IPS DF 19.7 (cell line): ENCODE data around the gene CKLF.
A peak's percentile ranks its signal among the peaks of the same experiment; 100 is the strongest.
"Not testable (repeated sequence)": the region's sequence is repeated elsewhere in the genome, so short reads cannot be mapped to it uniquely, and the experiment has no call there.

Experiments used
- DNase-seq: peaks from one replicate; pipeline ENCODE4 v3.0.0-alpha.2; 2013; ENCODE audit warnings: low read depth, low spot score

CKLF gene

GRCh38 chr16:66596986-66597848 is 44.8 kb downstream of the CKLF start:
- DNase-seq, result no peak

DNA sequence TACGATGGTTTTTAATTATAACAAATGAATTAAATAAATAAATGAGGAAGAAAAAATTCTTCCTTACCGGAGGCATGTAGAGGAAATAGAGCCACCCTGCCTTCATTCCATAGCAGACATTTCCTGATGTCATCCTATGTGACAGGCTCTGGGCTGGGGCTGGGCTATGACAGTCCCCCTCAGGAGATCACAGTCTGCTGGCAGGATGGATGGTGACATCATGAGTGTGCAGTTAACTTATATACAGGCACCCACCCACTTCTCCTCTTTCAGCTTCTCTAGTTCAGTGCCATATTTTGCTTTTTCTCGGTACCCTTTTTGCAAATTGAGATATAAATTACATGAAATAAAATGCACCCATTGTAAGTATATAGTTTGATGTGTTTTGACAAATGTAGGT is 45.7 kb downstream of the CKLF start:
- no peak for DNase-seq

DNA sequence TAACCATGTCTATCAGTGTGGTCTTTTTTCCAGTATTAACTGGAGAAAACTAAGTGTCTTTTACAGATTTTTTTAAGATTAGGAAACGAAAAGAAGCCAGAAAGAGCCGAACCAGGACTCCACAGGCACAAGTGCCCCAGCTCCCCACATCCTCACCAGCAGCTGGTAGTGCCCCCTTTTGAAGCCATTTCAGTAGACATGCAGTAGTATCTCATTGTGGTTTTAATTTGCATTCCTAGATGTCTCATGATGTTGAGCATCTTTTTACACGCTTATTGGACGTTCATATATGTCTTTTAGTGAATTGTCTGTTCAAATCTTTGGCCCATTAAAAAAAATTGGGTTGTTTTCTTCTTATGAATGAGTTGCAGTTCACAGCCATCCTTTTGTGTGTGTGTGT is 47.4 kb downstream of the CKLF start:
- DNase-seq, result no peak

- DNase-seq, result no peak
These were observed 48.1 kb downstream of the CKLF start for GRCh38 chr16:66600477-66600876.

GRCh38 chr16:66601471-66601870 is 49.1 kb downstream of the CKLF start:
- no peak for DNase-seq

- DNase-seq, result no peak
These were observed 51.4 kb downstream of the CKLF start for GRCh38 chr16:66603537-66604375.

DNA sequence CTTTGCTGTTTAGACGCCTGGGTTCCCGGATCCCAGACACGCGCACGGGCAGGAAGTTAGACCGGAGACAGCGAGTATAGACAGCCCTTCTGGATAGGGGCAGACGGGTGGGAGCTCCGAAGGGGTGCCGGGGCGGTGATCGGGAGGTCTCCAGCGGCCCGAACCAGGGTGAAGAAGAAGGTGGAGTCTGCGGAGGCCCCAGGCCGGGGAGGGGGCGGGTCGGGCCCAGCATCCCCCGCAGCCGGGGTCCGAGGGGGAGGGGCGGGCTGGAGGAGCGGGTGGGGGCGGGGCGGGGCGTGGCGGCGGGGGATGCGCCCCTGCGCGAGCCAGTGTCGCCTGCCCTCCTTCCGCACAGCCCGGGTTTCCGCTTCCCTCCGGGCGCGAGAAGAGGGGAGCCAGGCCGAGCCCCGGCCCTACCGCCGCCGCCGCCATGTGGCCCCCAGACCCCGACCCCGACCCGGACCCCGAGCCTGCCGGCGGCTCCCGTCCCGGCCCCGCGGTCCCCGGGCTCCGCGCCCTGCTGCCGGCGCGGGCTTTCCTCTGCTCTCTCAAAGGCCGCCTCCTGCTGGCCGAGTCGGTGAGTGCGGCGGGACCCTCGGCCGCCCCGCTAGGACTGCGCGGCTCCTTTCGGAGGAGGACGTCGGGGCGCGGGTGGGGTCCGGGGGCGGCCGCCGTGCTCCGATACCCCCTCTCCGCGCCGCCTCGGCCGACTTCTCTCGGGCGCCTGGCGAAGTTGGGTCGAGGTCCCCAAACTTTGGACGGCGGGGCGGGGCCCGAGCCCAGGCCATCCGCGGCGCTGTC is 52.2 kb downstream of the CKLF start, which contains the start of gene CMTM3:
TSS of gene CMTM3 (plus strand) at position 329 of the 801 bp plus-strand sequence. CDS start at position 431, 102 bp downstream.
- no peak for DNase-seq

DNA sequence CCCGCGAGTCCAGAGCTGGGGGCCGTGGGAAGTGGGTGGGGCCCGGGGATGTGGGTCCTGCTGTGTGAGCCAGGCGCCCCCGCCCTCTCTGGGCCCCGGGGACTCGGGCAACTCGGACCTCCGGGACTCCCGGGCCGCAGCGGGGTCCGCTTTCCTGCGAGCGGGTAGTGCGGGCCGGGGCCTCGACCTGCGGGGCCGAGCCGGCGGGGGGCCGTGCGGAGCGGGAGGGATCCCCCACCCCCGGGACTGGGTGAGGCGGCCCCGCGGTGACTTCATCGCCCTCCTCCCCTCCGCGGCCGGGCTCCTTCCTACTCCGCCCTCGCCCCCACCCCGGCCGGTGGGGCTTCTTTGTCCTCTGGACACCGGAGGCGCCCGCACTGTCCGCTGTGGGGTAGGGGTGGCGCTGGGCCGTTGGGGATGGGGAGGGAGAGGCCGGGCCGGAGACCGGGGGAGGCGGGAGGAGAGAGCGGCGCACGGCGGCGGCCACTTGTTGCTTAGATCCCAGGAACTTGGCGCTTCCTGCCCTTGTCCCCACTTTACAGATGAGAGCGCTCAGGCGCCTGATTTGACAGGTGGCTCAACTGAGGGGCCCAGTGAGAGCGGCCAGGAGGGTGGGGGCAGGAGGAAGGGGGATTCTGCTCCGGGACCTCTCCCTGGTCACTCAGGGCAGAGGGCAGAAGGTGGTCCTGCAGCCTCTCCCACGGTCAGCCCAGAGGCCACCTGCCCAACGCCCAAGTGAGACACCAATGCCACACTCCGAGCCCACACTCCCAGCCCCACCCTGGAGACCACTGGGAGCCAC is 53.0 kb downstream of the CKLF start:
- DNase-seq, result no peak

GRCh38 chr16:66605979-66606751 is 53.8 kb downstream of the CKLF start:
- no peak for DNase-seq

DNA sequence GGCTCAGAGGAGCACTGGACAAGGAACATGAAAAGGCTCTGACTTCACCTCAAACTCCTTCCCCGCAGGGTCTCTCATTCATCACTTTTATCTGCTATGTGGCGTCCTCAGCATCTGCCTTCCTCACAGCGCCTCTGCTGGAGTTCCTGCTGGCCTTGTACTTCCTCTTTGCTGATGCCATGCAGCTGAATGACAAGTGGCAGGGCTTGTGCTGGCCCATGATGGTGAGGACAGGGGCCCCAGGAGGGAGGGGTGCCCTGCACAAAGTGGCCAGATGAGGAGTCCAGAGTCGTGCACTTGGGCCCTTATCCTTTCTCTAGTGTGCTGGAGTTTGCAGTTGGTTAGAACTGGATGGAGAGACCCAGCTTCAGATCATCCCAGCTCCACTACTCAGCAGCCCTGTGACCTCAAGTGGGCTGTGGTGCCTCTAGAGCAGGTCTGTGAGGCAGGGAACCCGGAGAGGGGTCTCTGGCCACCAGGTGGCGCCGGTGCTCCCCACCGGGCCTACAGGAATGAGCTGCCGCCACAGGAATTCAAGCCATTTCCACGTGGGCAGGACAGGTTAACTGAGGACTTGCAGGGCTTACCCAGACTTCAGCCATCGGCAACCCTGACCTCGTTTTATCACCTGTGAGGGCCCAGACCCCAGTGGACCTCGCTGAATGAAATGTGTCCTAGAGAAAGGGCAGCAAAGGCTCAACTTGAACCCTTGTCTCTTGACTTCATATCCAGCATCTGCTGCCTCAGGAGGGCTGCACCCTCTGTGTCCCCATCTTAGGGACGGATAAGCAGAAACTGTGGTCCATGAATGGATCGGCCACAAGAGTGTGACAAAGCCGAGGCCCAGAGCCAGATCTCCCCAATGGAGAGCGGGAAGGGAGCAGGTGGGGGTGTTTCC is 56.1 kb downstream of the CKLF start:
- peak; percentile 72 for DNase-seq

GRCh38 chr16:66609139-66609510 is 56.7 kb downstream of the CKLF start:
- DNase-seq, result no peak

DNA sequence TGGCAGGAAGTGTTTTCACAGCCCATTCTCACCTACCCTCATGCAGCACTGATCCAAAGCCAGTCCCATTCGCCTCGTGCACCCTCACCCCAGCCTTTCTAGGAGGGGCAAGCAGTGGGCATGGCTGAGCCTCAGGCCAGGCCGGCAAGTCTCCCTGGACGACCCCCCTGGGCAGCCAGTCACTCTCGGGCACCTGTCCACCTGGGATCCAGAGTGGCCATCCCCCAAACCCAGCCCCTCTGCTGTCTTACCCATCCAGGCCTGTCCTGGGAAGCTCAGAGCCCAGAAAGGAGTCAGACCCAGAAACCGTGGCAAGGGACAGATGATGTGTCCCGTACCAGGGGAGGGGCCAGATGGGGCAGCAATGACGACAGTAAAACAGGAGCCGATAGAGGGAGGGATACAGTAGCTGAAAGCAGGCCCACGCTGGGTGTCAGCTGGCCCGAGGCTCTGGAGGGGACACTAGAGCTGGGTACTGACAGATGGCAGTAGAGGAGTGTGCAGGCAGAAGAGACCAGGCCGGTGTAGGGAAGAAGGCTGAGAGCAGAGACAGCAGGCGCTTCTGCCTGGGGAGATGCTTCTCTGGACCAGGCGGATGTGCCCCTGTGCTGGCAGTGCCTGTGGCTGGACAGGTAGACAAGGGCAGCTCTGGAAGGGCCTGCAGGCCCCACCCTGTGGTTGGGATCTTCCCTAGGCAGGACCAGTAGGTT is 57.9 kb downstream of the CKLF start:
- no peak for DNase-seq

DNA sequence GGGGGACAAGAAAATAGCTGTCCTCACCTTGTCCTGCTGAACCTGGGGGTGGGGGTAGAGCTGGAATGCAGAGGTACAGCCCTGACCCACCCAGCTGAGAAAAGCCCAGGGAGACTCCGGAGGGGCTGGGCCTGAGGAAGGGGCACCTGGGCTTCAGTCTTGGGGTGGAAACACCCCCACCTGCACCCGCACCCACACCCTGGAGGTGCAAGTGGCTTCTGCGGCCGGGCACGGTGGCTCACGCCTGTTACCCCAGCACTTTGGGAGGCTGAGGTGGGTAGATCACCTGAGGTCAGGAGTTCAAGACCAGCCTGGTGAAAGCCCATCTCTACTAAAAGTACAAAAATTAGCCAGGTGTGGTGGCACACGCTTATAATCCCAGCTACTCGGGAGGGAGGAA is 59.5 kb downstream of the CKLF start:
- DNase-seq, result not testable (repeated sequence)

GRCh38 chr16:66612422-66612821 is 60.0 kb downstream of the CKLF start:
- no peak for DNase-seq

DNA sequence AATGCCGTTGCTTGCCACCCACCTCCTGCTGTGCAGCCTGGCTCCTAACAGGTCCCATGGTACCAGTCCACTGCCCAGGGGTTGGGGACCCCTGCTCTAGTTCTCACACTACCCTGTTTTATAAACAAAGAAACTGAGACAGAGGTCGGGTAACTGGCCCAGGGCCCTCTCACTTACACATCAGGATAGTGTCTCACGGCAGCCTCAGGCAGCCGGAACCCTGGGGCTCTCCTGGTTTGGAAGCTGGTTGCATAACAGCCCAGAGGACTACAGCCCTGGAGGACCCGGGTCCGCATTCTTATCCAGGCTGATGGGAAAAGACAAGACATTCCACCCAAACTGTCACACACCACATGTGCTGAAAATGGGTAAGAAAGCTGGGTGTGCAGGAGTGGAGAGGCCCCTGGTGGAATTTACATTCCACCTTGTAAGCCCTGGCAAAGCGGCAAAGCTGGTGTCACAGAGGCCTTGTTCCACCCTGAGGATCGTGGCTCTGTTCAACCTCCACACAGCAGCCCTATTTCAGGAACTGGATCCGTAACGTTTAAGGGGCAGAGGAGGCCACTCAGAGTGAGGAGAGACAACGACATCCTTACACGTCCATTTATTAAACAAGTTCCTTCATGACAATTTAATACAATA is 61.9 kb downstream of the CKLF start:
- no peak for DNase-seq
